WTC11 (cell line): ENCODE results near the gene TMEM134. TPM values are rescaled to one million over a fixed set of nuclear protein-coding genes. Genes with fewer than 3 reads are reported as not detected.

Experiments
- ATAC-seq: fragments of 200-7000 bp; cut with Tn5 transposase; 2 replicates; pipeline ENCODE4 v1.10.0; 2021; ENCODE audit warnings: mild to moderate bottlenecking, moderate library complexity
- CTCF ChIA-PET: fragments of 300-600 bp; sonication (Branson Sonifier 250); formaldehyde crosslinking; loops from one replicate; lab custom pipeline; 2021; ENCODE audit warnings: antibody characterized with exemption; lab: Charles Lee
- POLR2A ChIA-PET: fragments of 350-600 bp; sonication (Branson Sonifier 250); formaldehyde crosslinking; loops from one replicate; lab custom pipeline; 2021; ENCODE audit warnings: antibody characterized with exemption; lab: Charles Lee
- DNase-seq: peaks from one replicate; pipeline ENCODE4 v3.0.0; 2021; ENCODE audit warnings: low spot score
- H3K27ac Mint-ChIP-seq: 2 replicates; pipeline ENCODE4 v1.8.0; 2021; ENCODE audit warnings: mixed read lengths
- H3K27me3 Mint-ChIP-seq: 2 replicates; pipeline ENCODE4 v1.8.0; 2021; ENCODE audit warnings: low read depth, mild to moderate bottlenecking, moderate library complexity, mixed read lengths
- H3K36me3 Mint-ChIP-seq: 2 replicates; pipeline ENCODE4 v1.8.0; 2021; ENCODE audit warnings: mixed read lengths
- H3K4me1 Mint-ChIP-seq: 2 replicates; pipeline ENCODE4 v1.8.0; 2022; ENCODE audit warnings: mixed read lengths
- H3K4me3 Mint-ChIP-seq: 2 replicates; pipeline ENCODE4 v1.8.0; 2021; ENCODE audit warnings: mild to moderate bottlenecking, moderate library complexity, mixed read lengths
- H3K9me3 Mint-ChIP-seq: 2 replicates; pipeline ENCODE4 v1.8.0; 2021; ENCODE audit warnings: mixed read lengths
- AR ChIP-seq: fragments of 250-450 bp; sonication (Bioruptor Pico); IDR thresholded peaks from 2 replicates; pipeline ENCODE4 v1.9.0; 2021; ENCODE audit warnings: mild to moderate bottlenecking
- ATF2 ChIP-seq: sonication (generic); formaldehyde crosslinking; IDR thresholded peaks from 2 replicates; pipeline ENCODE4 v1.8.1; 2022; ENCODE audit warnings: low read depth, missing genetic modification reagents, borderline replicate concordance
- EMX1 ChIP-seq: fragments of 250-450 bp; sonication (Bioruptor Pico); IDR thresholded peaks from 2 replicates; pipeline ENCODE4 v1.8.0; 2021; ENCODE audit warnings: mild to moderate bottlenecking
- ESRRA ChIP-seq: sonication (generic); formaldehyde crosslinking; IDR thresholded peaks from 2 replicates; pipeline ENCODE4 v1.8.1; 2022; ENCODE audit warnings: mild to moderate bottlenecking, missing genetic modification reagents, borderline replicate concordance
- FOXK1 ChIP-seq: sonication (generic); formaldehyde crosslinking; IDR thresholded peaks from 2 replicates; pipeline ENCODE4 v1.8.0; 2022; ENCODE audit warnings: mild to moderate bottlenecking, moderate library complexity, missing genetic modification reagents
- NFE2L1 ChIP-seq: sonication (generic); formaldehyde crosslinking; IDR thresholded peaks from 2 replicates; pipeline ENCODE4 v1.8.1; 2023; ENCODE audit warnings: missing genetic modification reagents
- NFYB ChIP-seq: sonication (generic); formaldehyde crosslinking; conservative IDR thresholded peaks from 2 replicates; pipeline ENCODE4 v1.8.0; 2022; ENCODE audit warnings: low read depth, missing genetic modification reagents
- NR1H2 ChIP-seq: sonication (generic); formaldehyde crosslinking; IDR thresholded peaks from 2 replicates; pipeline ENCODE4 v1.9.0; 2021; ENCODE audit warnings: mild to moderate bottlenecking, moderate library complexity, missing genetic modification reagents
- NR2C2 ChIP-seq: sonication (generic); formaldehyde crosslinking; IDR thresholded peaks from 2 replicates; pipeline ENCODE4 v1.8.0; 2022; ENCODE audit warnings: mild to moderate bottlenecking, missing genetic modification reagents
- SOX15 ChIP-seq: fragments of 250-450 bp; sonication (Bioruptor Pico); IDR thresholded peaks from 2 replicates; pipeline ENCODE4 v1.9.0; 2021; ENCODE audit warnings: mild to moderate bottlenecking
- USF2 ChIP-seq: sonication (generic); formaldehyde crosslinking; IDR thresholded peaks from 2 replicates; pipeline ENCODE4 v1.8.1; 2023; ENCODE audit warnings: mild to moderate bottlenecking, missing genetic modification reagents, moderate library complexity
- ZBTB21 ChIP-seq: sonication (generic); formaldehyde crosslinking; IDR thresholded peaks from 2 replicates; pipeline ENCODE4 v1.8.1; 2023; ENCODE audit warnings: mild to moderate bottlenecking, missing genetic modification reagents, borderline replicate concordance
- ZNF232 ChIP-seq: sonication (generic); formaldehyde crosslinking; IDR thresholded peaks from 2 replicates; pipeline ENCODE4 v1.8.0; 2022; ENCODE audit warnings: mild to moderate bottlenecking, missing genetic modification reagents
- ZNF263 ChIP-seq: sonication (generic); formaldehyde crosslinking; IDR thresholded peaks from 2 replicates; pipeline ENCODE4 v1.8.1; 2022; ENCODE audit warnings: low read depth, mild to moderate bottlenecking, moderate library complexity, missing genetic modification reagents
- ZNF423 ChIP-seq: fragments of 250-450 bp; sonication (Bioruptor Pico); IDR thresholded peaks from 2 replicates; pipeline ENCODE4 v2.1.2; 2022; ENCODE audit warnings: mild to moderate bottlenecking, moderate library complexity
- ZNF671 ChIP-seq: fragments of 250-450 bp; sonication (Bioruptor Pico); IDR thresholded peaks from 2 replicates; pipeline ENCODE4 v1.8.0; 2021; ENCODE audit warnings: mild to moderate bottlenecking
- total RNA-seq: library from RNA; stranded (reverse); gene quantifications from 3 replicates; pipeline ENCODE4 v1.2.3, GENCODE V29; 2021
- TF ChIP-seq, protein P1 (sequence below): sonication (generic); formaldehyde crosslinking; IDR thresholded peaks from 2 replicates; pipeline ENCODE4 v1.8.1; 2023; ENCODE audit warnings: mild to moderate bottlenecking, moderate library complexity, missing genetic modification reagents
- TF ChIP-seq, protein P2 (sequence below): sonication (generic); formaldehyde crosslinking; IDR thresholded peaks from 2 replicates; pipeline ENCODE4 v1.8.0; 2022; ENCODE audit warnings: missing genetic modification reagents
- TF ChIP-seq, protein P3 (sequence below): sonication (generic); formaldehyde crosslinking; IDR thresholded peaks from 2 replicates; pipeline ENCODE4 v1.8.1; 2023; ENCODE audit warnings: mild to moderate bottlenecking, missing genetic modification reagents, borderline replicate concordance
- TF ChIP-seq, protein P4 (sequence below): fragments of 250-450 bp; sonication (Bioruptor Pico); IDR thresholded peaks from 2 replicates; pipeline ENCODE4 v1.9.0; 2021; ENCODE audit warnings: mild to moderate bottlenecking

The TMEM134 gene
- total RNA-seq, 1 experiment from 2014 or later = 55.6 TPM

DNA sequence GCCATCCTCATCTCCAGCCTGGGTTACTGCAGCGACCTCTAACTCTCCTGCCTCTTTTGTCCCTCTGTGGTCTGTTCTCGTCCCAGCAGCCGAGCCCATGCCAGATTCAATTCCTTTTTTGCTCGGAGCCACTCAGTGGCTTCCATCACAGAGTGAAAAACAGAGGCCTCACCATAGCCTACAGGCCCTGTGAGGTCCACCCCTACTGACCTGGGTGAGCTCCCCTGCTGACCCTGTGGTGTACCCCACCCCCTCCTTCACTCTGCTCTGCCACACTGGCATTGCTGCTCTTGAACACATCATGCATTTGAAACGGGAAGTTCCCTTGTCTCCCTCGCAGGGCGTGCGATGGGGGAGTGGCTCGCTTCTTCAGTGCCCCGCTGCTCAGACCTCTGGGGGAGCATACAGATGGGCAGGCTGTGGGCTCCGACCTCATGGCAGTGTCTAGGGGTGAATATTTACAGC, 15.8 kb upstream of the TMEM134 start (continued):
- TF ChIP-seq, protein P1, sequence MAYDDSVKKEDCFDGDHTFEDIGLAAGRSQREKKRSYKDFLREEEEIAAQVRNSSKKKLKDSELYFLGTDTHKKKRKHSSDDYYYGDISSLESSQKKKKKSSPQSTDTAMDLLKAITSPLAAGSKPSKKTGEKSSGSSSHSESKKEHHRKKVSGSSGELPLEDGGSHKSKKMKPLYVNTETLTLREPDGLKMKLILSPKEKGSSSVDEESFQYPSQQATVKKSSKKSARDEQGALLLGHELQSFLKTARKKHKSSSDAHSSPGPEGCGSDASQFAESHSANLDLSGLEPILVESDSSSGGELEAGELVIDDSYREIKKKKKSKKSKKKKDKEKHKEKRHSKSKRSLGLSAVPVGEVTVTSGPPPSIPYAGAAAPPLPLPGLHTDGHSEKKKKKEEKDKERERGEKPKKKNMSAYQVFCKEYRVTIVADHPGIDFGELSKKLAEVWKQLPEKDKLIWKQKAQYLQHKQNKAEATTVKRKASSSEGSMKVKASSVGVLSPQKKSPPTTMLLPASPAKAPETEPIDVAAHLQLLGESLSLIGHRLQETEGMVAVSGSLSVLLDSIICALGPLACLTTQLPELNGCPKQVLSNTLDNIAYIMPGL (CRISPR knock-in tag) = no peak
- no peak for TF ChIP-seq FOXK1 (CRISPR knock-in tag)
- TF ChIP-seq, protein P2, sequence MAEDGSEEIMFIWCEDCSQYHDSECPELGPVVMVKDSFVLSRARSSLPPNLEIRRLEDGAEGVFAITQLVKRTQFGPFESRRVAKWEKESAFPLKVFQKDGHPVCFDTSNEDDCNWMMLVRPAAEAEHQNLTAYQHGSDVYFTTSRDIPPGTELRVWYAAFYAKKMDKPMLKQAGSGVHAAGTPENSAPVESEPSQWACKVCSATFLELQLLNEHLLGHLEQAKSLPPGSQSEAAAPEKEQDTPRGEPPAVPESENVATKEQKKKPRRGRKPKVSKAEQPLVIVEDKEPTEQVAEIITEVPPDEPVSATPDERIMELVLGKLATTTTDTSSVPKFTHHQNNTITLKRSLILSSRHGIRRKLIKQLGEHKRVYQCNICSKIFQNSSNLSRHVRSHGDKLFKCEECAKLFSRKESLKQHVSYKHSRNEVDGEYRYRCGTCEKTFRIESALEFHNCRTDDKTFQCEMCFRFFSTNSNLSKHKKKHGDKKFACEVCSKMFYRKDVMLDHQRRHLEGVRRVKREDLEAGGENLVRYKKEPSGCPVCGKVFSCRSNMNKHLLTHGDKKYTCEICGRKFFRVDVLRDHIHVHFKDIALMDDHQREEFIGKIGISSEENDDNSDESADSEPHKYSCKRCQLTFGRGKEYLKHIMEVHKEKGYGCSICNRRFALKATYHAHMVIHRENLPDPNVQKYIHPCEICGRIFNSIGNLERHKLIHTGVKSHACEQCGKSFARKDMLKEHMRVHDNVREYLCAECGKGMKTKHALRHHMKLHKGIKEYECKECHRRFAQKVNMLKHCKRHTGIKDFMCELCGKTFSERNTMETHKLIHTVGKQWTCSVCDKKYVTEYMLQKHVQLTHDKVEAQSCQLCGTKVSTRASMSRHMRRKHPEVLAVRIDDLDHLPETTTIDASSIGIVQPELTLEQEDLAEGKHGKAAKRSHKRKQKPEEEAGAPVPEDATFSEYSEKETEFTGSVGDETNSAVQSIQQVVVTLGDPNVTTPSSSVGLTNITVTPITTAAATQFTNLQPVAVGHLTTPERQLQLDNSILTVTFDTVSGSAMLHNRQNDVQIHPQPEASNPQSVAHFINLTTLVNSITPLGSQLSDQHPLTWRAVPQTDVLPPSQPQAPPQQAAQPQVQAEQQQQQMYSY (CRISPR knock-in tag) = no peak

DNA sequence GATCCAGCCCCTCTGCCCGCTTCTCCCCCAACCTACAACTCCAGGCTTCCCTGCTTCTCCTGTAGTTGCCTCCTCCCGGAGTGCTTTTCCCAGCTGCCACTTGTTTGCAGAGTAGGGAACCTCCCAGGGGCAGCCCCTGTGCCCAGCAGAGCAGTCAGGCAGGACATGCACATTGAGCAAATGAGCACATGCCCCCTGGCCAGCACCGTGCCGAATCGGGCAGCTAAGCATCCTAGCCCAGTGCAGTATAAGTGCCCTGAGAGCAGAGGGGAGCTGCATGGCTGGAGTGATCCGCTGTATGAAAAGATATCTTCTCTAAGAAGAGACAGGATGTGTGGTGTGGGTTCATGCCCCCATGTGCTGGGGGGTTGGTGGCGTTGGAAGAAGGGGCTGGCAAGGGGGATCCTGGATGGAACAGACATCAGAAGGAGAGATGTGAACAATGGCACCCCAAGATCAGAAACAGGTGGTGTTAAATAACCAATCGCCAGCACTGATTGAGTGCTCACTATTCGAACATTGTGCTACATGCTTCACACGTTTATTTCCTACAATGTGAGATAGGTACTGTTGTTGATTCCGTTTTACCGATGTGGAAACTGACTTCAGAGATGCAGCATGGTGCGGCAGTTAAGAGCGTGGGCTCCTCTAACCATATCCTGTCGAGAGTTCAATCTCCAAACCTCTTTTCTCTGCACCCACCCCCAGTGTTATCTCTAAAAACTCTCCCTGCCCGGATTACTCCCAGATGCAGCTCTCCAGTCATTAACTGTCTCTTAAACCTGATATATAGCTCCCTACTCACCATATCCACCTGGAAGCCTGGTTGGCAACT, 15.0 kb upstream of the TMEM134 start:
- Mint-ChIP-seq H3K36me3 (peaks cover 7% of the 10 kb centered on the region; the same call in 1 of the 2 replicates), H3K9me3 (no peaks in the 10 kb centered on the region), H3K27me3 (peaks cover 42% of the 10 kb centered on the region), H3K4me3 (peak overlapping the region; percentile 75), H3K27ac (no peak overlapping the region), H3K4me1 (peaks cover 19% of the 10 kb centered on the region)
- ATAC-seq = no peak
- POLR2A ChIA-PET = interaction anchor here (0.7 kb wide), 1 partner anchor 46 kb away, joined by 3 read pairs; the partner anchor contains the start of gene PTPRCAP
- CTCF ChIA-PET = interaction anchor here (1.4 kb wide), 1 partner anchor 83 kb away, joined by 14 read pairs; the partner anchor contains the start of gene PPP1CA
- DNase-seq = no peak
- TF ChIP-seq, protein P3, sequence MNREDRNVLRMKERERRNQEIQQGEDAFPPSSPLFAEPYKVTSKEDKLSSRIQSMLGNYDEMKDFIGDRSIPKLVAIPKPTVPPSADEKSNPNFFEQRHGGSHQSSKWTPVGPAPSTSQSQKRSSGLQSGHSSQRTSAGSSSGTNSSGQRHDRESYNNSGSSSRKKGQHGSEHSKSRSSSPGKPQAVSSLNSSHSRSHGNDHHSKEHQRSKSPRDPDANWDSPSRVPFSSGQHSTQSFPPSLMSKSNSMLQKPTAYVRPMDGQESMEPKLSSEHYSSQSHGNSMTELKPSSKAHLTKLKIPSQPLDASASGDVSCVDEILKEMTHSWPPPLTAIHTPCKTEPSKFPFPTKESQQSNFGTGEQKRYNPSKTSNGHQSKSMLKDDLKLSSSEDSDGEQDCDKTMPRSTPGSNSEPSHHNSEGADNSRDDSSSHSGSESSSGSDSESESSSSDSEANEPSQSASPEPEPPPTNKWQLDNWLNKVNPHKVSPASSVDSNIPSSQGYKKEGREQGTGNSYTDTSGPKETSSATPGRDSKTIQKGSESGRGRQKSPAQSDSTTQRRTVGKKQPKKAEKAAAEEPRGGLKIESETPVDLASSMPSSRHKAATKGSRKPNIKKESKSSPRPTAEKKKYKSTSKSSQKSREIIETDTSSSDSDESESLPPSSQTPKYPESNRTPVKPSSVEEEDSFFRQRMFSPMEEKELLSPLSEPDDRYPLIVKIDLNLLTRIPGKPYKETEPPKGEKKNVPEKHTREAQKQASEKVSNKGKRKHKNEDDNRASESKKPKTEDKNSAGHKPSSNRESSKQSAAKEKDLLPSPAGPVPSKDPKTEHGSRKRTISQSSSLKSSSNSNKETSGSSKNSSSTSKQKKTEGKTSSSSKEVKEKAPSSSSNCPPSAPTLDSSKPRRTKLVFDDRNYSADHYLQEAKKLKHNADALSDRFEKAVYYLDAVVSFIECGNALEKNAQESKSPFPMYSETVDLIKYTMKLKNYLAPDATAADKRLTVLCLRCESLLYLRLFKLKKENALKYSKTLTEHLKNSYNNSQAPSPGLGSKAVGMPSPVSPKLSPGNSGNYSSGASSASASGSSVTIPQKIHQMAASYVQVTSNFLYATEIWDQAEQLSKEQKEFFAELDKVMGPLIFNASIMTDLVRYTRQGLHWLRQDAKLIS (CRISPR knock-in tag) = no peak
- TF ChIP-seq NR2C2 (CRISPR knock-in tag) (no peak), ZBTB21 (CRISPR knock-in tag) (no peak), ZNF671 (CRISPR knock-in tag) (no peak), AR (CRISPR knock-in tag) (no peak), ZNF423 (CRISPR knock-in tag) (no peak), ZNF232 (no peak), ZNF263 (CRISPR knock-in tag) (no peak), NFYB (no peak), ATF2 (CRISPR knock-in tag) (no peak), SOX15 (CRISPR knock-in tag) (no peak), NFE2L1 (no peak), ESRRA (CRISPR knock-in tag) (no peak), USF2 (CRISPR knock-in tag) (no peak), NR1H2 (CRISPR knock-in tag) (no peak), EMX1 (no peak)
- TF ChIP-seq, protein P4, sequence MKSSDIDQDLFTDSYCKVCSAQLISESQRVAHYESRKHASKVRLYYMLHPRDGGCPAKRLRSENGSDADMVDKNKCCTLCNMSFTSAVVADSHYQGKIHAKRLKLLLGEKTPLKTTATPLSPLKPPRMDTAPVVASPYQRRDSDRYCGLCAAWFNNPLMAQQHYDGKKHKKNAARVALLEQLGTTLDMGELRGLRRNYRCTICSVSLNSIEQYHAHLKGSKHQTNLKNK (CRISPR knock-in tag) = no peak
